Raji (cell line): ENCODE measurements around the gene MRPS5.

Experiments
- POLR2A ChIP-seq: IDR thresholded peaks from 2 replicates; pipeline ENCODE4 v1.6.1; 2011; ENCODE audit warnings: low read depth, low read length, control low read depth; ENCODE audit not compliant: insufficient read depth

MRPS5 gene

DNA sequence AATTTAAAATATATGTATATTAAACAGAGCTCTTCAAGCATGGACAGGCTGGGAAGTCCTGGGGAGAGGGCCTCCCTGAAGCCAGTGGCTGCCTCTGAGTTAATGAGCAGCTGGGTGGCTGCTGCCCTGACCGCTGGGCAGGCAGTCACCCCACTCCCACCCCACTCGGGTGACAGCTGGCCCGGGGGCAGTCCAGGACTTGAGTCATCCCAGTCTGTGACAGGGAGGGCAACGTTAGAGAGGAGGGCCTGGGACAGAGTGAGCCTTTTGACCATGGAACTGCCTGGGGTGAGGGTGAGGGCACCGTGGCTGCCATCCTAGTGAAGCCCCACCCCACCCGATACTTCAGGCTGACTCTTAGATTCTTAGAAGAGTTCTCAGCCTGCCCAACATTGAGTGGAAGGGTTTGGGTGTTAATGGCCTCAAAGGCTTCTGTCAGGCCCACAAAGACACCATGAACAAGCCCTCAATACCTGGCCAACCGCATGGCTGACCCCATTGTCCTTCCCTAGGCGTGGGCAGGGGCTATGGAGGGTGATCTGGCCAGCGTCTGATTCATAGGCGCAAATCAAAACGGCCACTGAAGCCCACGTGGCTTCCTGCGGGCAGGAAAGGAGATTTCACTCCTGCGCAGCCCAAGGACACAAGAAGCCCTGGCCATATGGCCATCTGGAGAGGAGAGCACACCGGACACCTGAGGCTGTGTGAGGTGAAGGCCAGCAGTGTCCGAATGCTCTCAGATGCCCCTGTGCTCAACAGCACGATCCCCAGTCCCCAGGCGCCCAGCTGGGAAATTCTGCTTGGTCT, 47.5 kb downstream of the MRPS5 start:
- no peak for TF ChIP-seq POLR2A

GRCh38 chr2:95072424-95072823, 49.2 kb downstream of the MRPS5 start:
- no peak for TF ChIP-seq POLR2A

DNA sequence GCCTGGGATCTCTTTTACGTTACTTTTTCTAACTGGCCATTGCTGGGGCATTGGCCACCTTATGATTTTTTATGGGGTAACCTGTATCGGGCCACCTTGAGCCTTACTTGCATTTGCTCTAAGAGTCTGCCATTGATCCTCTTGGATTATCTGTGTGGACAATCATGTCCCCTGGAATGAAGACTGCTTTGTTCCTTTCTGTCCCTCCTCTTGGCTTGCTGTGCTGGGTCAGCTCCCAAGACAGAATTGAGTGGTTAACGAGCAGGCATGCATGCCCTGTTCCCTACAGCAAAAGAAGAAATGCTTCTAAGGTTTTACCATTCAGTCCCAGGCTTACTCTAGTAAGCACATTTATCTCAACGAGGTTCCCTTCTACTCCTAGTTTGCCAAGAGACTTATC, 49.8 kb downstream of the MRPS5 start:
- TF ChIP-seq POLR2A: no peak

GRCh38 chr2:95069465-95069864, 52.1 kb downstream of the MRPS5 start:
- no peak for TF ChIP-seq POLR2A

DNA sequence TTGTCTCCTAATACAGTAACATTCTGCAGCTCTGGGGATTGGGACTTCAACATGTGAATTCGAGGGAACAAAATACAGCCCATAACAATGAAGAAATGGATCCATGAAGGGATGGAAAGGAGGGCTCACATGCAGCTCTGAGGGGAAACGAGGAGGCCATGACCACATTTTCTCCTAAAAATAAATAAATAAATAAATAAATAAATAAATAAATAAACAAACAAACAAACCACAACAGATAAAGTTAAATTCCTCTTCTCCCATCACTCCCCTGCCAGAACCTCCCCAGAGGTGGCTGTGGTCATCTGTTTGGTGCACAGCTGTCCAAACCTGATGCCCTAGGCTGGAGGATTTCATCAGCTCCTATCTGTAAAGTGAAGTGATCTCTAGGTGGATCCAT, 53.4 kb downstream of the MRPS5 start:
- no peak for TF ChIP-seq POLR2A

DNA sequence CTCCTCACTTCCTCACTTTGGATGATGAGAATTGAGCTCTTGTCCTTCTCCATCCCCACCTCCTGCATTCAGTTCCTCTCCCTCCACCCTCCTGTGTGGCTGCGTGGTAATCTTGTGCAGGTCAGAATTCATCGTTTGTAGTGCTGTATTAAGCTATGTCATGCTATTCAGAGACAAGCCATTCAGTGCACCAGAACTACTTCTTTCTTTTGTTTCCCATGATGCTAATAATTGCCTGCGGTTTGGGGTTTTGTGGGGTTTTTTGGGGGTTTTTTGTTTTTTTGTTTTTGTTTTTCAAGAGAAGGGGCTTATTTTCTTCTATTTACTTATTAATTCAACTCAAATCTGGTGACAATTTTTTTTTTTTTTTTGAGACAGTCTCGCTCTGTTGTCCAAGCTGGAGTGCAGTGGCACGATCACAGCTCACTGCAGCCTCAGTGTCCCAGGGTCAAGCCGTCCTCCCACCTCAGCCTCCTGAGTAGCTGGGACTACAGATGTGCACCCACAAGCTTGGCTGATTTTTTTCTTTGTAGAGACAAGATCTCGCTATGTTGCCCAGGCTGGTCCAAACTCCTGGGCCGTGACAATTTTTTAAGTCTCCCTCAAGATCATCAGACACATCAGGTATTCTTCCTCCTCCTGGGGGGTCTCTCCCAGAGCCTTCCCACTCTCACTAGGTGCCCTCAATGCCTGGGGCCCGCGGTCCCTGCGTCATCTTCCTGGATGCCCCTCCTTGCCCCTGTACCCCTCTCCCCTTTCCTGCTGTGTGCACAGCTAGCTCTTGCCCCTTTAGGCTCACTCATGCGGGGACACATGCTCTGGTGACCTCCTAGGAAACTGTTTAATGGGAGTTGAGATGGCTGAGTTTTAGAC, 58.3 kb downstream of the MRPS5 start:
- TF ChIP-seq POLR2A: no peak

- TF ChIP-seq POLR2A: no peak
Measured at GRCh38 chr2:95062242-95063085, 59.1 kb downstream of the MRPS5 start.

- no peak for TF ChIP-seq POLR2A
Measured at GRCh38 chr2:95061601-95062183, 59.9 kb downstream of the MRPS5 start.

- no peak for TF ChIP-seq POLR2A
Measured at GRCh38 chr2:95061119-95061512, 60.5 kb downstream of the MRPS5 start.

GRCh38 chr2:95060446-95061118, 61.0 kb downstream of the MRPS5 start:
- no peak for TF ChIP-seq POLR2A

DNA sequence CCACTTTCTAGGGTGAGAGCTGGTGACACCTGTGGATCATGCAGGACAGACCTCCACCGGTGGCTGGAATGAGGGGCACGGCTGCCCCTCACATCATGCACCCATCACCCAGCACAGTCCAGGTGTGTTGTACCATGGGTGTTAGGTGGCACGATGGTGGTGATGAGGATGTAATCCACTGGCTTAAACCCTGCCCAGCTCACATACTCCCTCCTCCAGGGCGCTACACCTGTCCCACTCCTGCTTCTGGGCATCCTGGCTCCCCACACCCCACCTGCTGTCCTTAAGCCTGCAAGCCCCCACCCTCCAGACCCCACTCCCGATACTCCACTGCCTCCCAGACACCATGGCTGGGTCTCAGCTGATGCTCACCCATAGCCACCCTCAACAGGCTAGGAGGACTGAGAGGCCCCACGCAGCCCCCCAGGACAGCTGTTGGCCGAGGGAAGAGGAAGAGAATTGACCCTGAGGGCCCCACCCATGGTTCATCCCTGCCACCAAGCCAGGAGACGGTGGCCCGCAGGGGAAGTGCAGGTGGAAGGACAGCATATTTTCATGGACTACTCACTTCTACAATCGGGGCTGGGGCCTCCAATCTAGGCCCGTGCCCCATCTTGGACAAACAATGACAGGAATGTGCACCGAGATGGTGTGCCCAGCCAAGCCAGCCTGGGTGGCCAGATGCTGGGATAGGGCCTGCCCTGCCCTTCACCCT, 61.8 kb downstream of the MRPS5 start:
- no peak for TF ChIP-seq POLR2A

- TF ChIP-seq POLR2A: no peak
Measured at GRCh38 chr2:95058989-95059641, 62.5 kb downstream of the MRPS5 start.

GRCh38 chr2:95058466-95058988, 63.1 kb downstream of the MRPS5 start:
- TF ChIP-seq POLR2A: no peak
